Activated T-cell treated with anti-CD3 and anti-CD28 coated beads for 4 hours (primary cell): ENCODE results near the gene IER2.
"Not testable (repeated sequence)": the region's sequence is repeated elsewhere in the genome, so short reads cannot be mapped to it uniquely, and the experiment has no call there.

Source experiments
- DNase-seq: peaks from one replicate; pipeline ENCODE4 v3.0.0-alpha.2; 2020

IER2 gene

GRCh38 chr19:13165162-13165997, 15.2 kb downstream of the IER2 start:
- DNase-seq, result no peak

- not testable (repeated sequence) for DNase-seq
Observed at GRCh38 chr19:13166151-13166550, 15.9 kb downstream of the IER2 start.

DNA sequence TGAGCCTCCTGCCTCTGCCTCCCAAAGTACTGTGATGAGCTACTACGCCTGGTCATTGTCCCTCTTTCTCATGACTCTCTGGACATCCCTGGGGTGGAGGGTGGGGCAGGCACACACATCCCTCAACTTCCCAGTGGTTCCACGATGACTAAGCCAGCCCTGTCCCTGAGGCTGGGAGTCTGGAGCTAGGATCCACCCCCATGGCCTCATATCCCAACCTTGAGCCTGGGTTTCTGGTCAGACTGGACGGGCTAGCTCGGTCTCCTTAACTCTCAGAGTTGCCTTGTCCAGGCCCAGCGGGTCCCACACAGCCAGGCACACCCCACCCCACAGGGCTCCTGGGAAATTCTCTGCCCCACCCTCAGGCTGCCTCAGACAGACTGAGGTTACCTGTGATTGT, 19.6 kb downstream of the IER2 start:
- DNase-seq, result no peak

GRCh38 chr19:13171146-13171545, 20.9 kb downstream of the IER2 start:
- no peak for DNase-seq

GRCh38 chr19:13172346-13173138, 22.3 kb downstream of the IER2 start:
- peak; percentile 79 for DNase-seq

- DNase-seq, result no peak
Observed at GRCh38 chr19:13173139-13173737, 23.0 kb downstream of the IER2 start.

- no peak for DNase-seq
Observed at GRCh38 chr19:13176345-13176744, 26.1 kb downstream of the IER2 start.

- DNase-seq, result not testable (repeated sequence)
Observed at GRCh38 chr19:13177584-13177983, 27.4 kb downstream of the IER2 start.

DNA sequence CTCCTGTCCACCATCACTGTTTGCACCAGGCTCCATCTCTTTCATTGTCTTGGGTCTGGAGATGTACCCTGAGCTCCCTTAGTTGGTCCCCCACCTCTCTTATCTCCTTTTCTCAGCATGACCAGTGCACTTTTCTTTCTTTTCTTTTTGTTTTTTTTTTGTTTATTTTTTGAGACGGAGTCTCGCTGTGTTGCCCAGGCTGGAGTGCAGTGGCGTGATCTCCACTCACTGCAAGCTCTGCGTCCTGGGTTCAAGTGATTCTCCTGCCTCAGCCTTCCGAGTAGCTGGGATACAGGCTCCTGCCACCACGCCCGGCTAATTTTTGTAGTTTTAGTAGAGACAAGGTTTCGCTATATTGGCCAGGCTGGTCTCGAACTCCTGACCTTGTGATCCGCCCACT, 28.1 kb downstream of the IER2 start:
- not testable (repeated sequence) for DNase-seq

GRCh38 chr19:13181747-13182388, 31.7 kb downstream of the IER2 start:
- peak; percentile 19 for DNase-seq

DNA sequence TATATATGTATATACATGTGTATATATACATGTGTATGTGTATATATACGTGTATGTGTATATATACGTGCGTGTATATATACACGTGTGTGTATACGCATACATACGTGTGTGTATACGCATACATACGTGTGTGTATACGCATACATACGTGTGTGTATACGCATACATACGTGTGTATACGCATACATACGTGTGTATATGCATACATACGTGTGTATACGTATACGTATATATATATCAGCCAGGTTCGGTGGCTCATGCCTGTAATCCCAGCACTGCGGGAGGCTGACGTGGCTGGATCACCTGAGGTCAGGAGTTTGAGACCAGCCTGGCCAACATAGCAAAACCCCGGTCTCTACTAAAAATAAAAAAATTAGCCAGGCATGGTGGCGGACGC, 34.7 kb downstream of the IER2 start:
- not testable (repeated sequence) for DNase-seq

- not testable (repeated sequence) for DNase-seq
Observed at GRCh38 chr19:13185763-13186657, 35.8 kb downstream of the IER2 start.

GRCh38 chr19:13186688-13187087, 36.5 kb downstream of the IER2 start:
- DNase-seq, result not testable (repeated sequence)

- no peak for DNase-seq
Observed at GRCh38 chr19:13187419-13187818, 37.2 kb downstream of the IER2 start.

GRCh38 chr19:13189600-13189999, 39.4 kb downstream of the IER2 start:
- no peak for DNase-seq

DNA sequence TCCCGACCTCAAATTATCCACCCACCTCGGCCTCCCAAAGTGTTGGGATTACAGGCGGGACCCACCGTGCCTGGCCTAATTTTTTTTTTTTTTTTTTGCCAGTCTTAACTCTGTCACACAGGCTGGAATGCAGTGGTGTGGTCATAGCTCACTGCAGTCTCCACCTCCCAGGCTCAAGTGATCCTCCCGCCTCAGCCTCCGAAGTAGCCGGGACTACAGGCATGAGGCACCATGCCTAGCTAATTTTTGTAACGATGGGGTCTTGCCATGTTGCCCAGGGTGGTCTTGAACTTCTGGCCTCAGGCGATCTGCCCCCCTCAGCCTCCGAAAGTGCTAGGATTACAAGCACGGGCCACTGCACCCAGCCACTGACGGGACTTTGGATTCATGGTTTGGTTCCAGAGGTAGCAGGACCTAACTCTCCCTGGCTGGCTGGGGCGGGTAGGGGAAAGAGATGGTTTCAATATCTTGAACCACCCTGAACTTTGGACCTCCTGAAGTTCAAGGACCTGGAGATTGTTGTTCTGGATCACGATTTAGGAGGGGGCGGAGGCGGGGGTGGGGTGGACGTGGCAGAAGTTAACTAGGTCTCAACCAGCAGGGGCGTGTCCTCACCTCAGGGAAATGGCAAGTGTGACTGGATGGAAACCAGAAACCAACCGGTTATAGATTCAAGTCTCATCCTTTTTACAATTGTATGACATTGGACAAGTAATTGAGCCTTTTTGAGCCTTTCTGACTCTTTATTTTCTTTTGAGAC, 40.8 kb downstream of the IER2 start:
- DNase-seq, result no peak

DNA sequence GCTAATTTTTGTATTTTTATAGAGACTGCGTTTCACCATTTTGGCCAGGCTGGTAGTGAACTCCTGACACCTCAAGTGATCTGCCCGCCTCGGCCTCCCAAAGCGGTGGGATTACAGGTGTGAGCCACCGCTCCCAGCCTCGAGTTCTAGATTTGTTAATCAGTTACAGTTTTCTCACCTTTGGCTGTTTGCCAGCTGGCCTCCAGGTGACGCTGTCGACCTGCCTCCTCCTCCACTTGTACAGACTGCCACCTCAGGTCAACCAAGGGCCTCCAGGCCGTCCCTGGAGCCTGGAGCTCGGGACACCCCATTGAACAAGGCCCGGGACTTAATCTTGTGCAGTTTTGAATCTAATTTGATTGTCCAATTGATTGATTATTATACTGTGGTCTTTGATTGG, 45.5 kb downstream of the IER2 start:
- DNase-seq, result peak; percentile 38

GRCh38 chr19:13198634-13199033, 48.4 kb downstream of the IER2 start:
- no peak for DNase-seq

DNA sequence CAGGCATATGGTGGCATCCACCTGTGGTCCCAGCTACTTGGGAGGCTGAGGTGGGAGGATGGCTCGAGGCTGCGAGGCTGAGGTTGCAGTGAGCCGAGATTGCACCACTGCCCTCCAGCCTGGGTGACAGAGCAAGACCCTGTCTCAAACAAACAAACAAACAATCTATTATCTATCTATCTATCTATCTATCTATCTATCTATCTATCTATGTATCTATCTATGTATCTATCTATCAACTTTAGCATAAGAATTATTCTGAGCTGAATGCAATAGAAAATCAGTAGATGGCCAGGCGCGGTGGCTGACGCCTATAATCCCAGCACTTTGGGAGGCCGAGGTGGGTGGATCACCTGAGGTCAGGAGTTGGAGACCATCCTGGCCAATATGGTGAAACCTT, 51.9 kb downstream of the IER2 start:
- DNase-seq, result not testable (repeated sequence)
